Vagina (tissue), 2 donors: ENCODE results near the gene TFDP2. TPM values are rescaled to one million over a fixed set of nuclear protein-coding genes. Genes with fewer than 3 reads are reported as not detected.

ENCODE experiments used
- DNase-seq, 2 donors: peaks; one replicate each; pipeline ENCODE4 v3.0.0-alpha.2; 2017; ENCODE audit errors: extremely low spot score in 2 of 2
- H3K27ac ChIP-seq: fragments of 200-600 bp; sonication (generic); one replicate; pipeline ENCODE4 v1.5.1; 2019
- H3K27me3 ChIP-seq: fragments of 200-600 bp; sonication (generic); one replicate; pipeline ENCODE4 v1.5.1; 2019
- H3K36me3 ChIP-seq, 2 donors: fragments of 200-600 bp; sonication (generic); one replicate each; pipeline ENCODE4 v1.5.1; 2017 to 2019
- H3K4me1 ChIP-seq: fragments of 200-600 bp; sonication (generic); one replicate; pipeline ENCODE4 v1.5.1; 2019
- H3K4me3 ChIP-seq, 2 donors: fragments of 200-600 bp; sonication (generic); 1 replicate in 1 of 2; 2 replicates in 1 of 2; pipeline ENCODE4 v1.5.1; 2016 to 2019
- H3K9me3 ChIP-seq: fragments of 200-600 bp; sonication (generic); one replicate; pipeline ENCODE4 v1.5.1; 2019
- CTCF ChIP-seq, 3 experiments: fragments of 450-650 bp in 2 of 3; fragments of 200-600 bp in 1 of 3; sonication (generic) in 1 of 3; IDR thresholded peaks; one replicate each; pipeline ENCODE4 v1.5.1; 2017 to 2019; ENCODE audit warnings: antibody characterized with exemption in 3 of 3, mild to moderate bottlenecking in 2 of 3, moderate library complexity in 2 of 3
- POLR2A ChIP-seq, 2 donors: fragments of 450-650 bp; IDR thresholded peaks; one replicate each; pipeline ENCODE4 v1.6.1; 2017; ENCODE audit warnings: antibody characterized with exemption in 2 of 2, mild to moderate bottlenecking in 2 of 2, moderate library complexity in 2 of 2
- POLR2AphosphoS5 ChIP-seq, 2 donors: sonication (generic); formaldehyde crosslinking; IDR thresholded peaks; one replicate each; pipeline ENCODE4 v1.9.0; 2017; ENCODE audit warnings: antibody characterized with exemption in 2 of 2, mild to moderate bottlenecking in 2 of 2, low read depth in 1 of 2; ENCODE audit not compliant: insufficient read depth in 1 of 2
- intact Hi-C: fragments of 100-400 bp; cut with DNase I; formaldehyde crosslinking; loops from one replicate; pipeline ENCODE4 v1.15.1; 2023
- total RNA-seq: library from RNA; depleted of rRNA; stranded (reverse); fragments of >200 nt; gene quantifications from one replicate; pipeline ENCODE4 v1.2.3, GENCODE V29; 2016

Gene TFDP2
- total RNA-seq, 1 donor from 2014 or later, result 24.8 TPM

DNA sequence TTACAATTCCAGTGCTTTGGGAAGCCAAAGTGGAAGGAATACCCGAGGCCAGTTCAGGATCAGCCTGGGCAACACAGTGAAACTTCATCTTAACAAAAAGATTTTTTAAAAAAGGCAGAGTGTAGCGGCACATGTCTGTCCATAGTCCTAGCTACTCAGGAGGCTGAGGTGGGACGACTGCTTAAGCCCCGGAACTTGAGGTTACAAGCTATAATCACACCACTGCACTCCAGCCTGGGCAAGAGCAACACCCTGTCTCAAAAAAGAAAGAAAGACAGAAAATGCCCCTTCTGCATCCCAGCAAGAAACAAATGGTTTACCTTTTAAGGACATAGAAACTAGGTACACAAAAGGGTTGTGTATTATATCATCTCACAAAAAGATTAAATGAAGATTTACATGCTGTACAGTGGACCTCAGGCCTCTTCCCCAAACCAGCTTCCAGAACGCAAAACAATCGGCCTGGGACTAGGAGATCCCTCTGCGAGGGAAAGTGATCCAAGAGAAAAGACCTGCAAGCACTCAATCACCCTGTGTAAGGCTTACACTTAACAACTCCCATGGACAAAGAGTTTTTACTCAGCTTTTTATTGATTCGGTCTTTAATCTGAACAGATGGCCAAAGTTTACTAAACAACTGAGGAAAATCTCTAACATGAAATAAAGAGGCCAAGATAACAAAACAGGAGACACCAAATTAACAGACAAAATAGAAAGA is 21.2 kb downstream of the TFDP2 start:
- Histone ChIP-seq H3K4me1 (no peaks in the 10 kb centered on the region), H3K27me3 (no peaks in the 10 kb centered on the region), H3K9me3 (no peaks in the 10 kb centered on the region), H3K36me3 (no peaks in the 10 kb centered on the region), H3K27ac (no peak overlapping the region), H3K4me3 (no peak overlapping the region)
- intact Hi-C loops, result loop anchor here (10.0 kb wide), 1 partner anchor 157 kb away; no protein-coding TSS in a partner anchor
- TF ChIP-seq CTCF (IDR thresholded peaks at IDR 0.05), result no peak
- no peak for TF ChIP-seq POLR2A (IDR thresholded peaks at IDR 0.05)
- TF ChIP-seq POLR2AphosphoS5 (IDR thresholded peaks at IDR 0.05; ENCODE audit: insufficient read depth in 1 of 2, low read depth in 1 of 2), result no peak
- no peak for DNase-seq

DNA sequence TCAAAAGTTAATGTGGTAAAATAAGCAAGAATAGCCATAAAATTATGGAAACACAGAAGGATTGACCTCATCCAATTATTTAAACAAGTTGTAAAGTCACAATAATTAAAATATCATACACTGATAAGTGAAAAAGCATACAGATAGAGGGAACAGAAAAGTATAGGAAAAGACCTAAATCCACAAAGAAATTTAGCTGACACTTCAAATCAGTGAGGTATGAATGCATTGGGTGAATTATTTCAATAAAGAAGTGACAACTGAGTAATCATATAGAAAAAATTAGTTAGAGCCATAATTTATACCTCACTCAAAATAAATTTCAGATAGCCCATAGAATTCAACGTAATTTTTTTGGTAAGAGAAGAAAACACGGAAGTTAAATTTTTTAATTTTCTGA is 25.1 kb downstream of the TFDP2 start:
- no peaks in the 10 kb centered on the region for H3K4me1 ChIP-seq
- no peak for TF ChIP-seq POLR2AphosphoS5 (IDR thresholded peaks at IDR 0.05; ENCODE audit: insufficient read depth in 1 of 2, low read depth in 1 of 2)
- TF ChIP-seq POLR2A (IDR thresholded peaks at IDR 0.05), result no peak
- TF ChIP-seq CTCF (IDR thresholded peaks at IDR 0.05), result no peak
- no peaks in the 10 kb centered on the region for H3K27me3 ChIP-seq
- no peak overlapping the region for H3K27ac ChIP-seq
- no peaks in the 10 kb centered on the region for H3K36me3 ChIP-seq
- no peak overlapping the region for H3K4me3 ChIP-seq
- intact Hi-C loops, result loop anchor here (10.0 kb wide), 1 partner anchor 161 kb away; no protein-coding TSS in a partner anchor
- no peaks in the 10 kb centered on the region for H3K9me3 ChIP-seq
- DNase-seq, result no peak

DNA sequence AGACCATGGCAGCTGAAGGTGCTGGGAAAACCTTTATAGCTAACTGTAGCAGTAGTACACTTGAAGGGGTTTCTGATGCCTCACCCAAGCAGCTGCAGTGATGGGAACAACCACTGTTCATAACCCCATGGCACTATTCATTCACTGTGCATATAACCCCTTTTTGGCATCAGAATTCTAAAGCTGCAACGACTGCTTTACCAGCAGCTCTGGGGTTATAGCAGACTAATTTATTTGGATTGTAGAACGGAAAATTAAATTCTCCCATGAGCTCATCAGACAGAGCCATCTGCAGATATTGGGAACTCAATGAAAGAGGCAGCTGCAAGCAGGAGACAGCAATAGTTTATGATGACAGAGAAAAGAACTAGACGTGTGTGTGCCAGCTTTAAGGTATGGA is 28.6 kb downstream of the TFDP2 start:
- no peak for DNase-seq
- Histone ChIP-seq H3K27ac (no peak overlapping the region), H3K36me3 (no peaks in the 10 kb centered on the region), H3K4me3 (no peak overlapping the region), H3K27me3 (no peaks in the 10 kb centered on the region), H3K9me3 (no peaks in the 10 kb centered on the region), H3K4me1 (peaks cover 10% of the 10 kb centered on the region)
- intact Hi-C loops, result loop anchor here (10.0 kb wide), 1 partner anchor 164 kb away; no protein-coding TSS in a partner anchor
- TF ChIP-seq POLR2AphosphoS5 (IDR thresholded peaks at IDR 0.05; ENCODE audit: insufficient read depth in 1 of 2, low read depth in 1 of 2) (no peak), CTCF (IDR thresholded peaks at IDR 0.05) (no peak), POLR2A (IDR thresholded peaks at IDR 0.05) (no peak)

DNA sequence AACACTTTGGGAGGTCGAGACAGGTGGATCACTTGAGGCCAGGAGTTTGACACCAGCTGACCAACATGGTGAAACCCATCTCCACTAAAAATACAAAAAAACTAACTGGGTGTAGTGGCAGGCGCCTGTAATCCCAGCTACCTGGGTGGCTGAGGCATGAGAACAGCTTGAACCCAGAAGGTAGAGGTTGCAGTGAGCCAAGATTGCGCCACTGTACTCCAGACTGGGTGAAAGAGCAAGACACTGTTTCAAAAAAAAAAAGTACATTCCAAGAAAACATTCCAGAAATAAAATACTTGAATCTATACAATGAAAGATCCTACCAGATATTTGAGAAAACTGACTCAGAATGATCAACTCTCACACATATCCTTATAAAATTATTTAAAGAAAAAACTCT is 30.4 kb downstream of the TFDP2 start:
- Histone ChIP-seq H3K27me3 (no peaks in the 10 kb centered on the region), H3K4me1 (peaks cover 10% of the 10 kb centered on the region), H3K36me3 (no peaks in the 10 kb centered on the region), H3K9me3 (no peaks in the 10 kb centered on the region), H3K4me3 (no peak overlapping the region), H3K27ac (no peak overlapping the region)
- intact Hi-C loops, result no loop called here
- TF ChIP-seq POLR2A (IDR thresholded peaks at IDR 0.05), result no peak
- TF ChIP-seq POLR2AphosphoS5 (IDR thresholded peaks at IDR 0.05; ENCODE audit: insufficient read depth in 1 of 2, low read depth in 1 of 2), result no peak
- no peak for TF ChIP-seq CTCF (IDR thresholded peaks at IDR 0.05)
- DNase-seq, result no peak
